ENCODE data around the gene MYBPH.

MYBPH gene

DNA sequence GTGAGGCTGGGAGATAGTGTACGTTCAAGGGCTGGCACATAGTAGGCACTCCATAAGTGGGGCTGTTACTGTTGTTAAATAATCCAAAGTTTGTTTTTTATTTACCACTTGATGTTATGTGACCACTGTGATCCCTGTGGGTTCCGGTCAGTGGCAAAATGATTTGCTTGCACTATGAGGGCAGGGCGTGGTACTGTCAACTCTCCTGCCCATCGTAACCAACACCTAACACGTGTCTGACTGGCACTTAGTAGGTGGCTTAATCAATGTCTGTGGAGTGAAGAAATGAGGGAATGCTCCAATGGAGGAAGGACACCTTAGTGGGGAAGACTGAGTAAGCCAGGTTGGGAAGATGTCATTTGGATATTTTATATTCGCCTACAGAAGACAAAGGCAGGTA lies 33.5 kb downstream of the MYBPH start:
- peaks cover 0 to 5% (median 0%) of the 10 kb centered on the region in 11 experiments; a peak in 1 of 22 replicates for H3K9me3 ChIP-seq (replicated peaks in 1 of 11)
- H3K9ac ChIP-seq = no peak overlapping the region
- 0 out of 22 replicates have a peak, but pooled peaks cover 0 to 5% (median 0%) of the 10 kb centered on the region in 11 experiments for H3K27me3 ChIP-seq
- peaks cover 38 to 83% (median 72%) of the 10 kb centered on the region in 10 experiments for H3K4me1 ChIP-seq
- no peak overlapping the region for H3K4me3 ChIP-seq
- TF ChIP-seq Cebpa-rat (IDR thresholded peaks at IDR 0.05) = no peak
- no peaks in the 10 kb centered on the region for H4K20me1 ChIP-seq
- 0 out of 22 replicates have a peak overlapping the region, but pooled peaks of 1 of the 11 experiments have one; percentile 24 for H3K27ac ChIP-seq
- H3K4me2 ChIP-seq = peak overlapping the region in 9 of 11 experiments; percentile 50 to 93 (median 64); a peak in 16 of 22 replicates
- no peaks in the 10 kb centered on the region for H3K36me3 ChIP-seq

DNA sequence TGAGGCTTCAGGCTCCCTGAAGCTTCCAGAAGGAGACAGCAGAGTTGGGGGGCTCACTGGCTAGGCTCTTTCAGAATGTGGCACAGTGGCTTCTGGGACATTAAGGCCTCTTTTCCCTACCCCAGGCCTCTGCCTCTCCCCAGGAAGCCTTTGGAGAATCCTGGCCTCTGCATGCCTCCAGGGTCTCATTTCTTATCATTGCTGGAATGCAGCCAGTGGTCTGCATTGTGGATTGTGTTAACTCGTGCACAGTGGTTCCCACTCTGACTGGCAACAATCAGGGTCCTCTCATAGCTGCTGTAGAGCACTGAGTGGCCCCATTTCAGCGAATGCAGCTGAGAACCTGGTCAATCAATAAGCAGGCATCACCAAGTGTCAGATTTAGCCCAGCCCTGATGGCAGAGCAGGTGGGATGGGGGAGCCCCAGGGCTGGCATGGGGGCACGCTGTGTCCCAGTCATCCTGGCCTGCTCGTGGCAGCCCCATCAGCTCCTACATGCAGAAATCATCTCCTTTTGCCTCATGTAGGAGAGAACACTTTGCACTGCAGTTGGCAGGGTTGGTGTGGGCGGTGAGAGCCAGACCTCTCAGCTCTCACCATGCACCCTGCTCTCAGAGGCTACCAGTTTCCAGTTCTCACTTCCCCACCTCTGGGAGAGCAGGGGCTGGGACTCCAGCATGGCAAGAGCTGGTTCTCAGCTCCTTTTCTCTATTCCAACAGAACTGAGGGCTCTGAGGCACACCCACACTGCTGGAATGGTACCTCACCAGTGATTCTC lies 34.7 kb downstream of the MYBPH start:
- Histone ChIP-seq H3K27ac (no peak overlapping the region), H3K4me3 (no peak overlapping the region), H3K36me3 (no peaks in the 10 kb centered on the region), H4K20me1 (peaks cover 0 to 7% (median 0%) of the 10 kb centered on the region in 11 experiments; a peak in 2 of 22 replicates), H3K4me1 (peaks cover 45 to 83% (median 71%) of the 10 kb centered on the region in 10 experiments), H3K9ac (no peak overlapping the region), H3K9me3 (replicated peaks in 1 of 11) (peaks cover 0 to 5% (median 0%) of the 10 kb centered on the region in 11 experiments; a peak in 1 of 22 replicates), H3K4me2 (peak overlapping the region; percentile 15 to 93 (median 51); a peak in 20 of 22 replicates), H3K27me3 (0 out of 22 replicates have a peak, but pooled peaks cover 0 to 5% (median 0%) of the 10 kb centered on the region in 11 experiments)
- no peak for TF ChIP-seq Cebpa-rat (IDR thresholded peaks at IDR 0.05)

DNA sequence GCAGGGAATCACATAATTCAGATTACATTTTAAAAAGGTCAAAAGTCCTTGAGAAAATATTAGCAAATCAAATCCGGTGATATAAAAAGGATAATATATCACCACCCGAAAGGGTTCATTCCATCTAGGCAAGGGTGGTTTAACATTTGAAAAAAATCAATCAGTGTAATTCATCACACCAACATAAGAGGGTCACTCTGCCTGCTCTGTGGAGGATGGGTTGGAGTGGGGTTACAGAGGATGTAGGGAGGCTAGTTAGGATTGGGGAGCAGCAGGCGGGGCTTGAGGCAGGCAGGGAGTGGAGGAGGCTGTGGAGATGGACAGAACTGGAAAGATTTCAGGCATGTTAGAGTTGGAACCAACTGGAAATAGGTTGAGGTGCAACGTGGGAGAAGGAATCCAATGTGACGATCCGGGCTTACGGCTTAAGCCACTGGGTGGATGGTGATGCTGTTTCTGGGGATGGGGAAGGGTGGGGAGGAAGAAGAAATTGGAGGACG lies 35.6 kb downstream of the MYBPH start:
- H3K36me3 ChIP-seq = no peaks in the 10 kb centered on the region
- no peak for TF ChIP-seq Cebpa-rat (IDR thresholded peaks at IDR 0.05)
- peak overlapping the region in 3 of 11 experiments; percentile 33 to 93 (median 64); a peak in 2 of 22 replicates for H3K4me2 ChIP-seq
- peaks cover 46 to 83% (median 71%) of the 10 kb centered on the region in 10 experiments for H3K4me1 ChIP-seq
- peaks cover 0 to 10% (median 0%) of the 10 kb centered on the region in 11 experiments; a peak in 2 of 22 replicates for H4K20me1 ChIP-seq
- no peak overlapping the region for H3K9ac ChIP-seq
- H3K27me3 ChIP-seq = 0 out of 22 replicates have a peak, but pooled peaks cover 0 to 5% (median 0%) of the 10 kb centered on the region in 11 experiments
- H3K4me3 ChIP-seq = no peak overlapping the region
- H3K9me3 ChIP-seq (replicated peaks in 1 of 11) = peaks cover 0 to 5% (median 0%) of the 10 kb centered on the region in 11 experiments; a peak in 1 of 22 replicates
- H3K27ac ChIP-seq = no peak overlapping the region

DNA sequence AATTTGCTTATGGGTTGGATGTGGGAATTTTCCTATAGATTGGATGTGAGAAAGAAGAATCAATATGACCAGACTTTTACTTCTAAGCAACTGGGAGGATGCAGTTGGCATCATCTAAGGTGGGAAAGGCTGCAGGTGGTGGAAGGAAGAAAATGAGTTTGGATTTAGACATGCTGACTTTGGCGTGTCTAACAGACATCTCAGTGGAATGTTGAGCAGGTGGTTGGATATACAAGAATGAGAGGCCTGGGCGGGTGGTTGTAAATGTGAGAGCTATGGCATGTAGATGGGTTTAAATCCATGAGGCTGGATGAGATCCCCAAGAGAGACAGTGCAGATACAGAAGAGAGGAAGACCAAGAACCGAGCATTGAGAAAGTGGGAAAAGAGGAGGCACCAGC lies 37.6 kb downstream of the MYBPH start:
- peaks cover 0 to 18% (median 0%) of the 10 kb centered on the region in 11 experiments; a peak in 2 of 22 replicates for H4K20me1 ChIP-seq
- peaks cover 0 to 2% (median 0%) of the 10 kb centered on the region in 11 experiments; a peak in 1 of 22 replicates for H3K9me3 ChIP-seq (replicated peaks in 1 of 11)
- TF ChIP-seq Cebpa-rat (IDR thresholded peaks at IDR 0.05) = no peak
- no peak overlapping the region for H3K27ac ChIP-seq
- no peaks in the 10 kb centered on the region for H3K36me3 ChIP-seq
- H3K4me1 ChIP-seq = peaks cover 57 to 83% (median 73%) of the 10 kb centered on the region in 10 experiments
- no peak overlapping the region for H3K9ac ChIP-seq
- H3K4me3 ChIP-seq = no peak overlapping the region
- 0 out of 22 replicates have a peak, but pooled peaks cover 0 to 5% (median 0%) of the 10 kb centered on the region in 11 experiments for H3K27me3 ChIP-seq
- no peak overlapping the region for H3K4me2 ChIP-seq

DNA sequence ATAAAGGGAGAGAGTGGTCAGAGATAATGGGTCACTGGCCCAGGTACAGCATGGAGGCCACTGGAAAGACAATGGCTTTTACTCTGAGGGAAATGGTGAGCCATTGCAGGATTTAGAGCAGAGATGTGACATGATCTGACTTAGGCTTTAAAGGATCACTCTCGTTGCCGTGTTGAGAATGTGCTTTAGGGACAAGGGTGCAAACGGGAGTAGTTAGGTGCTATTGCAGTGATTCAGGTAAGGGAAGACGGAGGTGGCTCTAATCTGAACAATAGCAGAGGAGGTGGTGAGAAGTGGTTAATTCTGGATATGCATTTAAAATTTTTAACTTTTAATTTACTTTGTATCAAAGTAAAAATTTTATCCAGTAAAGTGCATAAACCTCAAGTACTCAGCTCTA lies 38.3 kb downstream of the MYBPH start:
- Histone ChIP-seq H3K9ac (no peak overlapping the region), H3K27ac (no peak overlapping the region), H3K4me1 (peaks cover 55 to 83% (median 72%) of the 10 kb centered on the region in 10 experiments), H3K4me3 (no peak overlapping the region), H4K20me1 (peaks cover 0 to 18% (median 0%) of the 10 kb centered on the region in 11 experiments; a peak in 2 of 22 replicates), H3K4me2 (peak overlapping the region in 8 of 11 experiments; percentile 75 to 92 (median 87); a peak in 13 of 22 replicates), H3K27me3 (no peaks in the 10 kb centered on the region), H3K36me3 (no peaks in the 10 kb centered on the region), H3K9me3 (replicated peaks in 1 of 11) (no peaks in the 10 kb centered on the region)
- TF ChIP-seq Cebpa-rat (IDR thresholded peaks at IDR 0.05) = no peak

DNA sequence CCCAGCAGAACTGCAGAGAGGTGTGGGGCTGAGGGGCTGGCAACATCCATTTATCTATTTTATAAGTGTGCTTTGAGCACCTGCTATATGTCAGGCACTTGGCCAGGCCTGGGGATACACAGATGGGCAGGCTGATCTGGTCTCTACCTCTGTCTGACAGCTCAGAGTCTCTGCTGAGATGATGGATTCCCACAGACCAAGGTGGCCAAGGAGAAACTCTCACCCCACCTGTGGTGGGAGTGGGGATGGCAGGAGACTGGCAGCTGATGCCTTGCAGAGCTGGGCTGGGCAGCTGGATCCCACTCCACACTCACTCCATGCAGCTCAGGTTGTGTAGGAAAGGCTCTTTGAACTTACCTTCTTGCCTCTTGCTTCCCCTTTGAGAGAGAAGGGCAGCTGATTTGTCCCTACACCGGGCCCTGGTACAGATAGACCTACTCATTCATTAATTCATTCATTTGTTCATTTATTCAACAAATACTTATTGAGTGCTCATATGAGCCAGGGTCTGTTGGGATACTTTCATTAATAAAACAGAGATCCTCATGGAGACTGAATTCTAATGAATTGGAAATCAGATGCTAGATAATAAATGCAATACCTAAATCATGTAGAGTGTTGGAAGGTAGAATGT lies 39.1 kb downstream of the MYBPH start:
- Histone ChIP-seq H3K9me3 (replicated peaks in 1 of 11) (no peaks in the 10 kb centered on the region), H3K4me3 (no peak overlapping the region), H3K4me1 (peaks cover 51 to 83% (median 71%) of the 10 kb centered on the region in 10 experiments), H3K4me2 (peak overlapping the region; percentile 75 to 92 (median 85)), H3K9ac (peak overlapping the region in 2 of 11 experiments; percentile 5 to 20; a peak in 2 of 22 replicates), H4K20me1 (peaks cover 0 to 18% (median 0%) of the 10 kb centered on the region in 11 experiments; a peak in 2 of 22 replicates), H3K27ac (peak overlapping the region in 8 of 11 experiments; percentile 10 to 68 (median 48); a peak in 9 of 22 replicates), H3K36me3 (no peaks in the 10 kb centered on the region), H3K27me3 (peaks cover 0 to 3% (median 0%) of the 10 kb centered on the region in 11 experiments; a peak in 2 of 22 replicates)
- TF ChIP-seq Cebpa-rat (IDR thresholded peaks at IDR 0.05) = no peak

DNA sequence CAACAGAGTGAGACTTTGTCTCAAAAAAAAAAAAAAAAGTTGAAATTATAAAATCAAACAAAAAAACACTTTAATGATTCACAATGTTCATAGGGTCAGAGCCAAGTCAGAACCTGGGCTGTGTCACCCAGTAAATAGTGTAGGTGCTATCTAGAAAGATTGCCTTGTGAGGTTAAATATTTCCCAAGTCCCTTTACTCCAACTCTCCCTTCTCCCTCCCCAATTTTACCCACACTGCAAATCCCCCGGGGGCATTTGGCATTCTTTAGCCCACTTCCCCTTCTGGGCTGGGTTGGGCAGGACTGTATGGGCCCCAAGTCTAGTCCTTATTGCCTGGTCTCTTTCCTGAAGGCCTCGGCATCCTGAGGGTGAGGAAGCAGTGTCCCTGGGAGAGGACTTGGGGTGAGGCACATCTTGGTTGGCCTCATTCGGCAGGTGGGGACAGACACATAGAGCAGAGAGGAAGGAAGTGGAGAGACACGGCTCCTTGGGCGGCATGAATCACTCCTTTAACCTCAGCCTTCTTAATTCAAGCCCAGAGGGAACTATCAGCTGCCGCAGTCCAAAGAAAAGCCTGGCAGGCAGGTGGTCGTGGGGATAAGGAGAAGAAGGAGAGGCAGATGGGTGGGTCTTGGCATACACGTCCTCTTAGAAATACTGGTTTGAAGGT lies 39.9 kb downstream of the MYBPH start:
- H3K9ac ChIP-seq = peak overlapping the region in 4 of 11 experiments; percentile 5 to 33 (median 26); a peak in 7 of 22 replicates
- H3K27ac ChIP-seq = peak overlapping the region in 8 of 11 experiments; percentile 10 to 68 (median 50); a peak in 13 of 22 replicates
- peaks cover 0 to 18% (median 0%) of the 10 kb centered on the region in 11 experiments; a peak in 2 of 22 replicates for H4K20me1 ChIP-seq
- H3K27me3 ChIP-seq = peaks cover 0 to 8% (median 0%) of the 10 kb centered on the region in 11 experiments; a peak in 2 of 22 replicates
- H3K36me3 ChIP-seq = no peaks in the 10 kb centered on the region
- peak overlapping the region in 1 of 10 experiments; percentile 9; a peak in 2 of 20 replicates for H3K4me3 ChIP-seq
- no peak for TF ChIP-seq Cebpa-rat (IDR thresholded peaks at IDR 0.05)
- peaks cover 43 to 82% (median 67%) of the 10 kb centered on the region in 10 experiments for H3K4me1 ChIP-seq
- H3K9me3 ChIP-seq (replicated peaks in 1 of 11) = no peaks in the 10 kb centered on the region
- H3K4me2 ChIP-seq = peak overlapping the region; percentile 75 to 92 (median 85)
